HEK293 (cell line): Measurements from ENCODE around the gene BCORL1.
A peak's percentile ranks its signal among the peaks of the same experiment; 100 is the strongest.

Experiments used
- CTCF ChIA-PET: fragments of 350-600 bp; formaldehyde crosslinking; extraction: SDS; loops from one replicate; lab custom pipeline; 2021; ENCODE audit warnings: antibody characterized with exemption; lab: Yijun Ruan, JAX
- POLR2A ChIA-PET: fragments of 300-600 bp; formaldehyde crosslinking; extraction: SDS; loops from one replicate; lab custom pipeline; 2020; ENCODE audit warnings: antibody characterized with exemption, inconsistent platforms; lab: Yijun Ruan, JAX
- H3K27ac ChIP-seq: fragments of 200-500 bp; sonication (Bioruptor generic); 2 replicates; pipeline ENCODE4 v1.5.1; 2014; ENCODE audit warnings: low read depth, low read length, control low read depth, inconsistent platforms; ENCODE audit errors: extremely low read depth
- H3K36me3 ChIP-seq, 2 experiments: fragments of 200-500 bp in 1 of 2; sonication (Bioruptor generic) in 1 of 2; 1 replicate in 1 of 2; 2 replicates in 1 of 2; pipeline ENCODE4 v1.5.1; 2014 to 2017; ENCODE audit warnings: inconsistent platforms in 2 of 2, low read length in 2 of 2; ENCODE audit not compliant: control insufficient read depth in 2 of 2, insufficient read depth in 1 of 2
- H3K4me1 ChIP-seq: fragments of 200-500 bp; sonication (Bioruptor generic); 2 replicates; pipeline ENCODE4 v1.5.1; 2014; ENCODE audit warnings: mild to moderate bottlenecking, low read length, inconsistent platforms; ENCODE audit not compliant: control insufficient read depth, insufficient read depth
- H3K4me3 ChIP-seq: 2 replicates; pipeline ENCODE4 v1.5.1; 2011; ENCODE audit warnings: low read depth, mild to moderate bottlenecking, control low read depth, low read length, moderate library complexity
- H3K9me3 ChIP-seq: fragments of 200-500 bp; sonication (Bioruptor generic); 2 replicates; pipeline ENCODE4 v1.5.1; 2014; ENCODE audit warnings: low read depth, low read length, inconsistent platforms; ENCODE audit not compliant: control insufficient read depth, insufficient read depth
- BCL11B ChIP-seq: fragments of 450-650 bp; formaldehyde crosslinking; IDR thresholded peaks from 2 replicates; pipeline ENCODE4 v1.5.1; 2016; ENCODE audit warnings: low read depth, missing biosample characterization, missing genetic modification characterization
- FEZF1 ChIP-seq: fragments of 450-650 bp; formaldehyde crosslinking; IDR thresholded peaks from 2 replicates; pipeline ENCODE4 v1.5.1; 2016; ENCODE audit warnings: missing biosample characterization, missing genetic modification characterization
- KLF1 ChIP-seq: fragments of 450-650 bp; formaldehyde crosslinking; IDR thresholded peaks from 2 replicates; pipeline ENCODE4 v1.5.1; 2016; ENCODE audit warnings: missing biosample characterization, missing genetic modification characterization
- KLF10 ChIP-seq: fragments of 450-650 bp; IDR thresholded peaks from 2 replicates; pipeline ENCODE4 v1.5.1; 2018; ENCODE audit warnings: missing biosample characterization, mild to moderate bottlenecking, missing genetic modification characterization
- MEIS1 ChIP-seq: sonication (generic); formaldehyde crosslinking; IDR thresholded peaks from 2 replicates; pipeline ENCODE4 v1.8.1; 2022; ENCODE audit warnings: missing genetic modification reagents, mild to moderate bottlenecking, borderline replicate concordance
- OSR2 ChIP-seq: fragments of 450-650 bp; formaldehyde crosslinking; IDR thresholded peaks from 2 replicates; pipeline ENCODE4 v1.5.1; 2016; ENCODE audit warnings: missing biosample characterization, missing genetic modification characterization
- PRDM10 ChIP-seq: fragments of 450-650 bp; formaldehyde crosslinking; IDR thresholded peaks from 2 replicates; pipeline ENCODE4 v1.5.1; 2016; ENCODE audit warnings: missing biosample characterization, missing genetic modification characterization
- TRIM28 ChIP-seq: IDR thresholded peaks from 2 replicates; pipeline ENCODE4 v1.6.1; 2011; ENCODE audit warnings: low read length, control low read depth, borderline replicate concordance
- WT1 ChIP-seq: fragments of 450-650 bp; formaldehyde crosslinking; IDR thresholded peaks from 2 replicates; pipeline ENCODE4 v1.5.1; 2016; ENCODE audit warnings: missing biosample characterization, missing genetic modification characterization
- ZBTB6 ChIP-seq: fragments of 450-650 bp; formaldehyde crosslinking; IDR thresholded peaks from 2 replicates; pipeline ENCODE4 v1.5.1; 2017; ENCODE audit warnings: missing biosample characterization, missing genetic modification characterization
- ZNF10 ChIP-seq: fragments of 450-650 bp; formaldehyde crosslinking; IDR thresholded peaks from 2 replicates; pipeline ENCODE4 v1.5.1; 2017; ENCODE audit warnings: missing biosample characterization, missing genetic modification characterization
- ZNF146 ChIP-seq: fragments of 450-650 bp; formaldehyde crosslinking; IDR thresholded peaks from 2 replicates; pipeline ENCODE4 v1.5.1; 2016; ENCODE audit warnings: missing biosample characterization, missing genetic modification characterization
- ZNF221 ChIP-seq: fragments of 450-650 bp; formaldehyde crosslinking; IDR thresholded peaks from 2 replicates; pipeline ENCODE4 v1.5.1; 2017; ENCODE audit warnings: missing biosample characterization, missing genetic modification characterization, borderline replicate concordance
- ZNF239 ChIP-seq: fragments of 450-650 bp; formaldehyde crosslinking; IDR thresholded peaks from 2 replicates; pipeline ENCODE4 v1.5.1; 2016; ENCODE audit warnings: missing biosample characterization, missing genetic modification characterization
- ZNF24 ChIP-seq: fragments of 450-650 bp; formaldehyde crosslinking; IDR thresholded peaks from 2 replicates; pipeline ENCODE4 v1.5.1; 2016; ENCODE audit warnings: missing biosample characterization, missing genetic modification characterization
- ZNF423 ChIP-seq: fragments of 450-650 bp; formaldehyde crosslinking; IDR thresholded peaks from 2 replicates; pipeline ENCODE4 v1.5.1; 2016; ENCODE audit warnings: missing biosample characterization, missing genetic modification characterization
- ZNF426 ChIP-seq: fragments of 450-650 bp; formaldehyde crosslinking; IDR thresholded peaks from 2 replicates; pipeline ENCODE4 v1.5.1; 2017; ENCODE audit warnings: missing biosample characterization, missing genetic modification characterization, mild to moderate bottlenecking, inconsistent platforms, moderate library complexity
- ZNF449 ChIP-seq: fragments of 450-650 bp; formaldehyde crosslinking; IDR thresholded peaks from 2 replicates; pipeline ENCODE4 v1.5.1; 2017; ENCODE audit warnings: missing biosample characterization, mild to moderate bottlenecking, missing genetic modification characterization, moderate library complexity
- ZNF521 ChIP-seq: fragments of 450-650 bp; formaldehyde crosslinking; IDR thresholded peaks from 2 replicates; pipeline ENCODE4 v1.5.1; 2017; ENCODE audit warnings: missing biosample characterization, mild to moderate bottlenecking, missing genetic modification characterization
- ZNF626 ChIP-seq: fragments of 450-650 bp; sonication (Bioruptor Pico); formaldehyde crosslinking; IDR thresholded peaks from 2 replicates; pipeline ENCODE4 v1.5.1; 2018; ENCODE audit warnings: missing biosample characterization, missing genetic modification characterization, inconsistent platforms
- ZNF704 ChIP-seq: fragments of 450-650 bp; formaldehyde crosslinking; IDR thresholded peaks from 2 replicates; pipeline ENCODE4 v1.5.1; 2016; ENCODE audit warnings: missing biosample characterization, missing genetic modification characterization

The BCORL1 gene

GRCh38 chrX:129968968-129969367 lies 13.5 kb upstream of the BCORL1 start:
- Histone ChIP-seq H3K36me3 (no peaks in the 10 kb centered on the region), H3K4me3 (no peak overlapping the region), H3K4me1 (no peaks in the 10 kb centered on the region)
- TF ChIP-seq ZNF146 (tag by site-specific recombination) (peak; percentile 33; the same call in 1 of the 2 replicates), KLF1 (no peak)
- TF ChIP-seq, all 188 proteins: peak for 1
- Histone ChIP-seq H3K27ac (no peak overlapping the region), H3K9me3 (no peaks in the 10 kb centered on the region)
- POLR2A ChIA-PET = no interaction called here
- CTCF ChIA-PET = no interaction called here

GRCh38 chrX:129976441-129976840 lies 6.0 kb upstream of the BCORL1 start:
- H3K36me3 ChIP-seq = no peaks in the 10 kb centered on the region
- TF ChIP-seq ZNF626 (no peak), ZNF521 (tag by site-specific recombination) (no peak), FEZF1 (no peak)
- TF ChIP-seq, all 188 proteins: peak for 0

GRCh38 chrX:129979207-129979920 lies 3.1 kb upstream of the BCORL1 start:
- ChIA-PET CTCF (no interaction called here), POLR2A (interaction anchor here (1.5 kb wide), 1 partner anchor 49 kb away, joined by 4 read pairs; no protein-coding TSS in a partner anchor)
- no peak for TF ChIP-seq ZNF426
- TF ChIP-seq ZNF239 = no peak
- TF ChIP-seq ZNF704 = no peak
- no peak for TF ChIP-seq OSR2 (tag by site-specific recombination)
- no peak for TF ChIP-seq MEIS1 (CRISPR knock-in tag)
- TF ChIP-seq ZBTB6 (tag by site-specific recombination) = no peak
- no peak for TF ChIP-seq PRDM10 (tag by site-specific recombination)
- TF ChIP-seq ZNF10 (tag by site-specific recombination) = no peak
- no peak for TF ChIP-seq ZNF449 (tag by site-specific recombination)
- TF ChIP-seq ZNF423 = no peak
- TF ChIP-seq TRIM28 = no peak
- no peak for TF ChIP-seq WT1 (tag by site-specific recombination)
- TF ChIP-seq ZNF221 (tag by site-specific recombination) = no peak
- TF ChIP-seq KLF10 (tag by site-specific recombination) = no peak
- TF ChIP-seq BCL11B (tag by site-specific recombination) = no peak
- no peak for TF ChIP-seq ZNF24 (tag by site-specific recombination)
- Histone ChIP-seq H3K9me3 (no peaks in the 10 kb centered on the region), H3K36me3 (no peaks in the 10 kb centered on the region), H3K4me1 (peaks cover 6% of the 10 kb centered on the region; the same call in 1 of the 2 replicates), H3K4me3 (no peak overlapping the region), H3K27ac (no peak overlapping the region)

More at GRCh38 chrX:129976441-129976840, 6.0 kb upstream of the BCORL1 start:
- CTCF ChIA-PET = no interaction called here
- Histone ChIP-seq H3K27ac (no peak overlapping the region), H3K9me3 (no peaks in the 10 kb centered on the region), H3K4me1 (peaks cover 5% of the 10 kb centered on the region; the same call in 1 of the 2 replicates), H3K4me3 (no peak overlapping the region)
- POLR2A ChIA-PET = interaction anchor here (1.3 kb wide), 1 partner anchor 14 kb away, joined by 3 read pairs; no protein-coding TSS in a partner anchor
